ENCODE measurements around the gene UVSSA.

UVSSA gene

GRCh38 chr4:1346781-1347409, at the start of gene UVSSA:
Gene UVSSA (plus strand): TSS chr4:1347208. CDS start chr4:1348092, 884 bp downstream.
- peak within 1 kb of the TSS; percentile 87 for H2AFZ ChIP-seq (ENCODE audit: low read length)
- TF ChIP-seq EZH2phosphoT487 (IDR thresholded peaks at IDR 0.05; ENCODE audit: low read length) (no peak), EZH2 (optimal IDR thresholded peaks at IDR 0.05; ENCODE audit: low read depth, low read length) (no peak)
- TF ChIP-seq, protein P1, sequence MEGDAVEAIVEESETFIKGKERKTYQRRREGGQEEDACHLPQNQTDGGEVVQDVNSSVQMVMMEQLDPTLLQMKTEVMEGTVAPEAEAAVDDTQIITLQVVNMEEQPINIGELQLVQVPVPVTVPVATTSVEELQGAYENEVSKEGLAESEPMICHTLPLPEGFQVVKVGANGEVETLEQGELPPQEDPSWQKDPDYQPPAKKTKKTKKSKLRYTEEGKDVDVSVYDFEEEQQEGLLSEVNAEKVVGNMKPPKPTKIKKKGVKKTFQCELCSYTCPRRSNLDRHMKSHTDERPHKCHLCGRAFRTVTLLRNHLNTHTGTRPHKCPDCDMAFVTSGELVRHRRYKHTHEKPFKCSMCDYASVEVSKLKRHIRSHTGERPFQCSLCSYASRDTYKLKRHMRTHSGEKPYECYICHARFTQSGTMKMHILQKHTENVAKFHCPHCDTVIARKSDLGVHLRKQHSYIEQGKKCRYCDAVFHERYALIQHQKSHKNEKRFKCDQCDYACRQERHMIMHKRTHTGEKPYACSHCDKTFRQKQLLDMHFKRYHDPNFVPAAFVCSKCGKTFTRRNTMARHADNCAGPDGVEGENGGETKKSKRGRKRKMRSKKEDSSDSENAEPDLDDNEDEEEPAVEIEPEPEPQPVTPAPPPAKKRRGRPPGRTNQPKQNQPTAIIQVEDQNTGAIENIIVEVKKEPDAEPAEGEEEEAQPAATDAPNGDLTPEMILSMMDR (IDR thresholded peaks at IDR 0.05; ENCODE audit: low read length): no peak

GRCh38 chr4:1297456-1298325, 49.3 kb upstream of the UVSSA start:
- H3K9me2 ChIP-seq (replicated peaks; ENCODE audit: insufficient read depth, low read length): no peaks in the 10 kb centered on the region
- no peak overlapping the region for H3K4me3 ChIP-seq (ENCODE audit: low read length)
- peaks cover 16% of the 10 kb centered on the region for H3K36me3 ChIP-seq (replicated peaks; ENCODE audit: insufficient read depth, low read length)
- H3F3A ChIP-seq (ENCODE audit: insufficient read depth, low read length): no peaks in the 10 kb centered on the region
- no peaks in the 10 kb centered on the region for H3K4me1 ChIP-seq (ENCODE audit: low read length)
- no peaks in the 10 kb centered on the region for H3K27me3 ChIP-seq (replicated peaks; ENCODE audit: insufficient read depth, low read length)
- no peaks in the 10 kb centered on the region for H3K9me3 ChIP-seq (replicated peaks; ENCODE audit: insufficient read depth, low read length)
- no peaks in the 10 kb centered on the region for H4K20me1 ChIP-seq (ENCODE audit: insufficient read depth, low read length)
- H2AFZ ChIP-seq (ENCODE audit: low read length): no peak overlapping the region
- peaks cover 91% of the 10 kb centered on the region for H3K79me2 ChIP-seq (ENCODE audit: low read length)
- TF ChIP-seq, protein P1 (IDR thresholded peaks at IDR 0.05; ENCODE audit: low read length): no peak
- TF ChIP-seq EZH2phosphoT487 (IDR thresholded peaks at IDR 0.05; ENCODE audit: low read length): no peak
- TF ChIP-seq EZH2 (optimal IDR thresholded peaks at IDR 0.05; ENCODE audit: low read depth, low read length): no peak
- H3K27ac ChIP-seq (ENCODE audit: low read length): no peak overlapping the region
- no peak for DNase-seq
- H3K9ac ChIP-seq (ENCODE audit: low read length): no peak overlapping the region
- H3K4me2 ChIP-seq (ENCODE audit: low read depth, low read length): no peak overlapping the region

More at GRCh38 chr4:1346781-1347409, at the start of gene UVSSA:
- H3K27me3 ChIP-seq (replicated peaks; ENCODE audit: insufficient read depth, low read length): no peaks in the 10 kb centered on the region
- H3F3A ChIP-seq (ENCODE audit: insufficient read depth, low read length): peaks cover 18% of the 10 kb centered on the region
- peaks cover 4% of the 10 kb centered on the region; the same call in 1 of the 2 replicates for H3K4me1 ChIP-seq (ENCODE audit: low read length)
- H3K4me2 ChIP-seq (ENCODE audit: low read depth, low read length): peak within 1 kb of the TSS; percentile 93
- no peaks in the 10 kb centered on the region for H3K9me2 ChIP-seq (replicated peaks; ENCODE audit: insufficient read depth, low read length)
- DNase-seq: peak; percentile 99
- H3K9me3 ChIP-seq (replicated peaks; ENCODE audit: insufficient read depth, low read length): no peaks in the 10 kb centered on the region
- no peaks in the 10 kb centered on the region for H3K36me3 ChIP-seq (replicated peaks; ENCODE audit: insufficient read depth, low read length)
- peaks cover 8% of the 10 kb centered on the region for H3K79me2 ChIP-seq (ENCODE audit: low read length)
- peak within 1 kb of the TSS; percentile 87 for H3K9ac ChIP-seq (ENCODE audit: low read length)
- H3K4me3 ChIP-seq (ENCODE audit: low read length): peak within 1 kb of the TSS; percentile 96
- H3K27ac ChIP-seq (ENCODE audit: low read length): peak within 1 kb of the TSS; percentile 79
- H4K20me1 ChIP-seq (ENCODE audit: insufficient read depth, low read length): no peaks in the 10 kb centered on the region

DNA sequence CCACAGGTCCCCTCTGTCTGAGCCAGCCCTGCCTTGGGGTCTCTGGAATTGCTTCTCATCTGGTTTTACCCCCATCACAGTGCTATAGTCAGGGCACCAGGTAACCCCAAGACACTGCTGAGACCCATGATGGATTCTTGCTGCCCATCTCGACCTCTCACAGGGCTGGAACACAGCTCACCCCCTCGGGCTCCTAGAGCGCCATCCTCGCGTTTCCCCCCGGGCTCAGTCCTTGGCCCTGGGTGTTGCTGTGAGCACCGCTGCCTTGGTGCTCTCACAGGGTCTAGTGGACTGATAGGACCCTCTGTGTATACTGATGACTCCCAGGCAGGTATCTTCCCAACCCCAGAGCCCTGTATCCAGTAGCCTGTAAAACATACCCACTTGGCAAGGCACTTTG, 48.5 kb upstream of the UVSSA start:
- TF ChIP-seq EZH2phosphoT487 (IDR thresholded peaks at IDR 0.05; ENCODE audit: low read length): no peak
- TF ChIP-seq EZH2 (optimal IDR thresholded peaks at IDR 0.05; ENCODE audit: low read depth, low read length): no peak
- TF ChIP-seq, protein P1 (IDR thresholded peaks at IDR 0.05; ENCODE audit: low read length): no peak
- H3K27me3 ChIP-seq (replicated peaks; ENCODE audit: insufficient read depth, low read length): no peaks in the 10 kb centered on the region
- no peaks in the 10 kb centered on the region for H3K9me3 ChIP-seq (replicated peaks; ENCODE audit: insufficient read depth, low read length)
- no peaks in the 10 kb centered on the region for H3K4me1 ChIP-seq (ENCODE audit: low read length)
- no peaks in the 10 kb centered on the region for H3F3A ChIP-seq (ENCODE audit: insufficient read depth, low read length)
- H3K36me3 ChIP-seq (replicated peaks; ENCODE audit: insufficient read depth, low read length): peaks cover 16% of the 10 kb centered on the region
- no peaks in the 10 kb centered on the region for H4K20me1 ChIP-seq (ENCODE audit: insufficient read depth, low read length)
- DNase-seq: no peak
- H2AFZ ChIP-seq (ENCODE audit: low read length): no peak overlapping the region
- no peak overlapping the region for H3K4me2 ChIP-seq (ENCODE audit: low read depth, low read length)
- H3K27ac ChIP-seq (ENCODE audit: low read length): no peak overlapping the region
- H3K9me2 ChIP-seq (replicated peaks; ENCODE audit: insufficient read depth, low read length): no peaks in the 10 kb centered on the region
- no peak overlapping the region for H3K4me3 ChIP-seq (ENCODE audit: low read length)
- no peak overlapping the region for H3K9ac ChIP-seq (ENCODE audit: low read length)
- H3K79me2 ChIP-seq (ENCODE audit: low read length): peaks cover 90% of the 10 kb centered on the region

Data from MM.1S (cell line).